MM.1S (cell line): ENCODE results near the gene CADM3.

ENCODE experiments used
- EZH2phosphoT487 ChIP-seq: fragments of 300-600 bp; sonication (generic); IDR thresholded peaks from 2 replicates; pipeline ENCODE4 v1.6.1; 2018; ENCODE audit warnings: antibody characterized with exemption, low read length
- TF ChIP-seq, protein P1 (sequence below): fragments of 300-600 bp; sonication (generic); IDR thresholded peaks from 2 replicates; pipeline ENCODE4 v1.5.1; 2016; ENCODE audit warnings: antibody characterized with exemption, low read length, mixed read lengths

DNA sequence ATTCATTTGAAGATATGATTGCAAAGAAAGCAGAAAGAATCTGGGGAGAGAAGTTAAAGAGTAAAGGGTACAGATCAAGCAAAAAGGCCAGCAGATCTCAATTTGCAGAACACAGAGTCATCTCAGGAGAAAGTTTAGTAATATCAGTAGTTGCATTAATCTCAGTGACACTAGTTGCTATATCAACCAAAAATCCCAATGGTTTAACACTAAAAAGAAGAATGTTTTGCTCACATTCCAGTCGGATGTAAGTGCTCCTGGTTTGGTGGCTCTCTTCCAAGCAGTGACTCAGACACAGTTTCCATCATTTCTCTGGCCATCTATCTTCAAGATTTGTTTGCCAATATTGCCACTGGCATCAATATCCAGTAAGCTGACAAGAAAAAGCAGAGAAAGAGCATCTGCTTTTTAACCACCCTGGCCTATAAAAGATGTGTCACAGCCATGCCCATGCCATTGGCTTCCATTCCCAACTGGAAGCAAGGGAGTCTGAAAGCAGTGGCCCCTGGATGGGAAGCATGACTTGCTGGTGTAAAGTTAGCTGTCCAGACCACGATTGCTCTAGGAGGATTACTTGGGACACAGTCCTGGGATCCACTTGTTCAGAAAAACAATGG, 49.3 kb upstream of the CADM3 start:
- TF ChIP-seq, protein P1, sequence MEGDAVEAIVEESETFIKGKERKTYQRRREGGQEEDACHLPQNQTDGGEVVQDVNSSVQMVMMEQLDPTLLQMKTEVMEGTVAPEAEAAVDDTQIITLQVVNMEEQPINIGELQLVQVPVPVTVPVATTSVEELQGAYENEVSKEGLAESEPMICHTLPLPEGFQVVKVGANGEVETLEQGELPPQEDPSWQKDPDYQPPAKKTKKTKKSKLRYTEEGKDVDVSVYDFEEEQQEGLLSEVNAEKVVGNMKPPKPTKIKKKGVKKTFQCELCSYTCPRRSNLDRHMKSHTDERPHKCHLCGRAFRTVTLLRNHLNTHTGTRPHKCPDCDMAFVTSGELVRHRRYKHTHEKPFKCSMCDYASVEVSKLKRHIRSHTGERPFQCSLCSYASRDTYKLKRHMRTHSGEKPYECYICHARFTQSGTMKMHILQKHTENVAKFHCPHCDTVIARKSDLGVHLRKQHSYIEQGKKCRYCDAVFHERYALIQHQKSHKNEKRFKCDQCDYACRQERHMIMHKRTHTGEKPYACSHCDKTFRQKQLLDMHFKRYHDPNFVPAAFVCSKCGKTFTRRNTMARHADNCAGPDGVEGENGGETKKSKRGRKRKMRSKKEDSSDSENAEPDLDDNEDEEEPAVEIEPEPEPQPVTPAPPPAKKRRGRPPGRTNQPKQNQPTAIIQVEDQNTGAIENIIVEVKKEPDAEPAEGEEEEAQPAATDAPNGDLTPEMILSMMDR = no peak
- no peak for TF ChIP-seq EZH2phosphoT487
